ENCODE results near the gene CFAP20DC.
A peak's percentile ranks its signal among the peaks of the same experiment; 100 is the strongest.
"Not testable (repeated sequence)": the region's sequence is repeated elsewhere in the genome, so short reads cannot be mapped to it uniquely, and the experiment has no call there.

Gene CFAP20DC

GRCh38 chr3:59016930-59017616 lies 32.8 kb downstream of the CFAP20DC start:
- DNase-seq = no peak

DNA sequence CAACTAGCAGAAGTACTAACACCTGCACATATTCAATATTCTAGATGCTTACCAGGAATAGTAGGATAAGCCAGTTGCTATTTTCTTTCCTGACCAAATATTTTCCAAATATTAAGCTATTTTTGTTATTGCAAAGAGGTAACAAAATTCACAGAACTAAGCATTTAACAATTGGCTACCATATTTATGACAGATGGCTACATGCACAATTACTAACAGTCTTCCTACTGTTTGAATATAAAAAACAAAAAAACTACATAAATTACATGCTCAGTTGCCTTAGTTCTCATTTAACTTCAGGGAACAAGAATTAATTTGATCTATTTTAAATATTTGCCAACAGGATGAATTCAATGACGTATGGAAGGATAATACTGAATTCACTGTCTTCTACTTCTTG lies 36.2 kb downstream of the CFAP20DC start:
- no peak for DNase-seq

DNA sequence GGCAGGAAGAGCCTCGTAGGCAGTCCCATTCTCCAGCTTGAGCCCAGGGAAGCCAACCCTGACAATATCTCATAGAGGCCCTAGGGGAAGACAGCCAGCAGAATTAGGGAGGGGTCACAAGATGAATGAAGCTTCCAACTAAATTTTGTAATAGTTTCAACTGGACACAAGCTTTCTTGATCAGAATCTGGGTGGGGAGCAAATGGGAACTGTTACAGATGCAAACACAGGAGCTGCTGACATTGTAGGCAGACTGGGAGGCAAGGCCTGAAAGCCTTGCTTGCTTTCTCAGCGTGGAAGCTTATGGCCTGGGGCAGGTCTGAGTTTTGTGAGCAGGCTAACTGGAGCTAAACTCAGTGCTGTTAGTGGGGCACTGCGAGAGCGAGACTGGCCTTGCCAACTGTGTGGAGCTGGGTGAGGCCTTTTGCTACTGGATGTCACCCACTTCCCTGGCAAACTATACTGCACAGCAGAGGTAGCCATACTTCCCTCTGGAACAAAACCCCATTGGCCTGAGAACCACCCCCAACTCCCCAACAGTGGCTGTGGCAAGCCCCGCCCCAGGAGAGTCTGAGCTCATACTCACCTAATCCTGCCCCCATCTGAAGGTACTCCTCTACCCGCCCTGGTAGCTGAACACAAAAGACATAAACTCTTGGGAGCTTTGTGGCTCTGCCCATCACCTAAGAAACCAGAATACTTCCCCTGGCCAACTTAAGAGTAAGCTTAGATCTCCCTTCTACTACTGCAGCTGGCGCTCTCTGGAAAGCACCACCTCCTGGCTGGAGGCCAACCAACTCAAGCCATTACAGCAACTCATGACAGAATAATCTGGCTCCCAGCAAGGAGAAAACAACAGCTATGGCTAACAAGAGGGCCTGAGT lies 42.9 kb downstream of the CFAP20DC start:
- DNase-seq = no peak

- no peak for DNase-seq
Observed at GRCh38 chr3:59001675-59002074, 48.1 kb downstream of the CFAP20DC start.

DNA sequence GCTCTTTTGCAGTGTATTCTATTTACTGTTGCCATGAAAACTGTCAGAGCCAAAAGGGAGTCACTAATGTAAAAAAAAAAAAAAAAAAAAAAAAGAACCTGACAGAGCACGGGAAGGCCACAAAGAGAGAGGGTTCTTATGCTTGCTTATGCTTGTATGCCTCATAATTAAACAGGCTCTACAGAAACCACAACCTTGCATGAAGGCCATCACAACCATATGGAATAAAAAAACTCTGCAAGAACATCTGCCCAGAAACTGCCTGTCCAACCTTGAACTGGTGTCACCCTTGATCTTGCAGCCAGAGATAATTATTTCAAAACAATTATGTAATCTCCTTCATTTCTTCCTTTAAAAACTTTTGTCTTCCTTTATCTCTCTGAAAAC lies 50.1 kb downstream of the CFAP20DC start:
- DNase-seq = no peak

DNA sequence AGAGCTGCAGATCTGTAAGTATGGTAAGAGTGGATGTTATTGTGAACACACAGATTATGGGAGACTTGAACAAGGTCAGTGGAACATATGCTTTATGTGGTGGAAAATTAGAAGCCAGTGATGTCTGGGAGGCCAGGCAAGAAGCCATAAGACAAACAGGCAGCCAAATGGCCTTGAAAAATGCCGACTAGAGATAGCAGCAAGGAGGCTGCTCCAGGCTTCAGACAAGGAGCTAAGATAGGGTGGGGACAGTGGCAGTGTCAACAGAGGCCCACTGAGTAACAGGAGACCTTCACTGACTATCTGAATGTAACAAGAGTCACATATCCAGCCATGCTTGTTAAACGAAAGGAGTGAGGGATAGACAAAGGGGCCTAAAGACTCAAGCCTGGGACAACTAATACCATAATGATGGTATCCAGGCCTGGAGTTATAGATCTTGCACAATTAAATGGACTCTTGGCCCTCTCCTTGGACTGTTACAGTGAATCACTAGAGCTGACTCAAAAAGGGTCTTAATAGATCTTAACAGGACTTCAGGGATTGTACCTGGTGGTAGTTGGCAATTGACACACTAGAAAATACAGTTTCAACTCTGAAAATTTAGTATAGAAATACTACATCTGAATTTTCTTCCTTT lies 50.6 kb downstream of the CFAP20DC start:
- no peak for DNase-seq

GRCh38 chr3:58998476-58999117 lies 51.2 kb downstream of the CFAP20DC start:
- peak; percentile 19 for DNase-seq

DNA sequence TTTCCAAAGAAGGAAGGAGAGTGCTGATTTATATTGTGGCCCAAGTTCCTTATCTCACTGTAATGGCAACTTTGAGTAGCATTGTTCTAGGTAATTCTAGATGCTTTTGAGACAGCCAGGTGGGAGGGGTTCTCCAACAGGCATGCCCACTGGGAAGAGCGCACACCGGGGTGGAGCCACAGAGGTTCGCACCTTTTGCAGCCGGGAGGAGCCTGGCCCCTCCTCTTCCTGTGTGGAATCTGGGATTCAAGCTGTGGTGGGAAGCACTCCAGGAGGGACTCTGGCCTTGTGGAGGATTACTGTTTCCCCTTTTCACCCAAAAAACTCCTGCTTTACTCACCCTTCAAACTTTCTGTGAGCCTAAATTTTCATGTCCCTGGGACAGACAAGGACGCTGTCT lies 53.1 kb downstream of the CFAP20DC start:
- DNase-seq = no peak

- peak; percentile 60 for DNase-seq
Observed at GRCh38 chr3:58994746-58995330, 55.0 kb downstream of the CFAP20DC start.

GRCh38 chr3:58993547-58993946 lies 56.3 kb downstream of the CFAP20DC start:
- no peak for DNase-seq

GRCh38 chr3:58991623-58992022 lies 58.2 kb downstream of the CFAP20DC start:
- DNase-seq = no peak

DNA sequence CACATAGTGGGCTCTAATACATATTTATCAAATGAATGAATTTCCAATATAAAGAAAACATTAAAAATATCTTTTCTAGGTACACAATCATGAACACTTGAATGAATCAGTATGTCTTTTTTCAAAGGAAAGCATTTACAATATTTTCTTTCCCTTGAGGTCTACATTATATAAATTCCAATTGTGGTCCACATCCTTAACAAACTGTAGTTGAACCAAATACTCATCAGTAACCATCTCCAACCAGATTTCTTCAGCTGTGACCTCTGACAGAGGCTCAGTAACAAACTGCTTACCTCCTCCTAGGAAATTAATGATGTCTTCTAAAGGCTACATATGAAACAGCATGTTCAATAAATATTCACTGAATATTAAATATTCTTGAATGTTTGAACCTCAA lies 58.8 kb downstream of the CFAP20DC start:
- no peak for DNase-seq

GRCh38 chr3:58989955-58990354 lies 59.9 kb downstream of the CFAP20DC start:
- no peak for DNase-seq

- DNase-seq = no peak
Observed at GRCh38 chr3:58989163-58989562, 60.7 kb downstream of the CFAP20DC start.

DNA sequence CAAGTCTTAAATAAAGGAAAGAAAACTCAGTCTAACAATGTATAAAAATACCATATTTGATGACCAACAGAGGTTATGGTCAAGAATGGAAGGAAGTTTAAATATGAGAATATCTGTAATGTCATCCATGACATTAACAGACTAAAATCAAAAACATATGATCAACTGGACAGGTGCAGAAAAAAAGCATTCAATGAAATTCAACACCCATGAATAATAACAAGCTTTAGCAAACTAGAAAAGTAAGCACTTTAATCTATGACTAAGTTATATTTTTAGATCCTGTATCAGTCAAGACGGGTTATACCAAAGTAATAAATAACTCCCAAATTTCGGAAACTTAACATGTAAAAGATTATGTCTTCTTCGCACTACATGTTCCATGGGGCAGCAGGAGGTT lies 61.8 kb downstream of the CFAP20DC start:
- no peak for DNase-seq

- no peak for DNase-seq
Observed at GRCh38 chr3:58986654-58987053, 63.2 kb downstream of the CFAP20DC start.

GRCh38 chr3:58979840-58980239 lies 70.0 kb downstream of the CFAP20DC start:
- DNase-seq = no peak

DNA sequence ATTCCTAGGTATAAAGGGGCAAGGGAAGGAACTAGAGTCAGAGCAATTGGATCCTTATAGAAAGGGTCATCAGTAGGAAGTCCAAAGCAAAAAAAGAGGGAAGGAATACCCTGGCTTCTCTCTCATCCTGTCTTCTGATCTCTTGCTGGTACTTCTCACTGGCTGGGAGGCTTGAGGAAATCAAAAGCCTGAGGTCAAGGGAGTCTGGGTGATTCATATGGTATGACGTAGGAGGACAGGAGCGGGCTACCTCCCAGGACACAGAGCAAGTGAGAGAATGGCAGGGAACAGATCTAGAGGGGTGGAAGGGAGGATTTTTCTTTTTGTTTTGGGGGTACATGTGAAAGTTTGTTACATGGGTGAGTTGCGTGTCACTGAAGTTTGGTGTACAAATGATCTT lies 76.0 kb downstream of the CFAP20DC start:
- DNase-seq = no peak

GRCh38 chr3:58967866-58968265 lies 82.0 kb downstream of the CFAP20DC start:
- DNase-seq = not testable (repeated sequence)

- no peak for DNase-seq
Observed at GRCh38 chr3:58965865-58966264, 84.0 kb downstream of the CFAP20DC start.

DNA sequence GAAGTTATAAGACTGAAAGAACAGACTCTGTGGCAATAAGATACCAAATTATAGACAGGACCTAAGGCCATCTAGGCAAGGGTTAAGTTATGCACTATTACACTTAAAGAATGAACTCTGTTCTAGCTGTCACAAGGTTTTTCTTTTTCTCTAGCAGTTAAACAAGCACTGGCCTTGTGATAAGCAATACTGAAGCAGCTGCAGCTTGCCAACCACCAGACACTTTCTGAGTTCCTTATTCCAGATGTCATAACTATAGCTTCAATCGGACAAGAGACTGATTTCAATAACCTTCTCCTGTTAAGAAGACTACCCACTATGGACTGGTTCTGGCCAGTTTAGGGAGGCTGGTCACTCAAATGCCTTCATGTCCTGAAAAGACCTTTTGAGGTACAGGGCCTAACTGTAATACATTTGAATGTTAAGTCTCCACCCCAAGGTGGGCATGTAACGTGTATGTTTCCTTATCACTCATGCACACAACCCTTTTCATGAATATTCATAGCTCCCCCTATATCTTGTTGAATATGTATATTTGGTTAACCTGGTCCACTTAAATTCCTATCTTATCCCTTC lies 85.8 kb downstream of the CFAP20DC start:
- no peak for DNase-seq

DNA sequence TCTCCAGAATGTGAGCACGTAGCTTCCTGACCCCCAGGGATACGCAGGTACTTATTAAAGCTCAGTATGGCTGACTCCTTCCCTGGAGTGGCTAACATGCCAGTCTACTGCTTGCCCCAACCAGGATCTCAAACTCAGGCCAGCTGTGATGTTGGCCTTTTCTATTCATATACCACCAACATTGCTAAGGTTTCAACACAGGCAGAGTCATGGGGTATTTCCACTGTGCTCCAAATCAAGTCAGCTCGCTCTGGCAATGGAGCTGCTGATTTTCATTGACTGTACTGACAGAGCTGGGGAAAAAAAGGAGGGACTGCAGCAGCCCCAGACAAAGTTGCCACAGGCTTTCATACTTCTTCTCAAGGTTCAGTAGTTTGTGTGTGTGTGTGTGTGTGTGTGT lies 87.0 kb downstream of the CFAP20DC start:
- no peak for DNase-seq
